ENCODE data around the gene ARRDC1.

The ARRDC1 gene

DNA sequence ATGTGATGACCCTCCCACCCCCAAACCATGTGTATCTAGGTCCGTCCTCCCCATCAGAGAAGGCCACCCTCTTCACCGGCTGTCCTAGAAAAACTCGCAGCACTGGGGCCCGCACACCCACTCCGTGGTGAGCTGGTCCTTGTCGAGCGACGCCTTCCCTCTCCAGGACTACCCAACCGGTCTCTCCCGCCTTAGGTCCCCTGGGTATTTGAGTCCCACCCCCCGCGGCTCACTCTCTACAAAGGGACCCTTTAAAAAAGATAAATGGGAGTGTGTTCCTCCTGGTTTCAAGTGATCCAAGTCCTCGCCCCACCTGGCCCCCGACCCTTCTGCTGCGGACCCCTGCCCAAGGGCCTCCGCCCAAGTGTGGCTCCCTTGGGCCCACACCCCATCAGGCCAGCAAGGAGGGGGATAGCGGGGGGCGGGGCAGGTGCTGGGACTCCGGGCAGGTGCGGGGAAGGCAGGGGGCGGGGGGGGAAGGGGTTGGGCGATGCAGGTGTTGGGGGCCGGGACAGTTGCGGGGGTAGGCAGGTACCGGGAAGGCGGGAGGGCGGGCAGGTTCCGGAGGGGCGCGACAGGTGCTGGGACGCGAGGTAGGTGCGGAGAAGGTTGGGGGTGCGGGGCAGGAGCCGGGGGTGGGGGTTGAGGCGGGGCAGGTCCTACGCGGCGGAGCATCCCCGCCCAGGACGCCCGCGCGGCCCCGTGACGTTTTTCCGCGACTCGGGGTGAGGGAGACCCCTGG lies 970 bp upstream of the ARRDC1 start:
- TF ChIP-seq, protein P1, sequence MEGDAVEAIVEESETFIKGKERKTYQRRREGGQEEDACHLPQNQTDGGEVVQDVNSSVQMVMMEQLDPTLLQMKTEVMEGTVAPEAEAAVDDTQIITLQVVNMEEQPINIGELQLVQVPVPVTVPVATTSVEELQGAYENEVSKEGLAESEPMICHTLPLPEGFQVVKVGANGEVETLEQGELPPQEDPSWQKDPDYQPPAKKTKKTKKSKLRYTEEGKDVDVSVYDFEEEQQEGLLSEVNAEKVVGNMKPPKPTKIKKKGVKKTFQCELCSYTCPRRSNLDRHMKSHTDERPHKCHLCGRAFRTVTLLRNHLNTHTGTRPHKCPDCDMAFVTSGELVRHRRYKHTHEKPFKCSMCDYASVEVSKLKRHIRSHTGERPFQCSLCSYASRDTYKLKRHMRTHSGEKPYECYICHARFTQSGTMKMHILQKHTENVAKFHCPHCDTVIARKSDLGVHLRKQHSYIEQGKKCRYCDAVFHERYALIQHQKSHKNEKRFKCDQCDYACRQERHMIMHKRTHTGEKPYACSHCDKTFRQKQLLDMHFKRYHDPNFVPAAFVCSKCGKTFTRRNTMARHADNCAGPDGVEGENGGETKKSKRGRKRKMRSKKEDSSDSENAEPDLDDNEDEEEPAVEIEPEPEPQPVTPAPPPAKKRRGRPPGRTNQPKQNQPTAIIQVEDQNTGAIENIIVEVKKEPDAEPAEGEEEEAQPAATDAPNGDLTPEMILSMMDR (conservative IDR thresholded peaks at IDR 0.05; ENCODE audit: low read depth, low read length): no peak
- no peak for DNase-seq (ENCODE audit: low read depth)
- peak overlapping the region; percentile 65 for H3K4me3 ChIP-seq (ENCODE audit: low read depth, low read length)

DNA sequence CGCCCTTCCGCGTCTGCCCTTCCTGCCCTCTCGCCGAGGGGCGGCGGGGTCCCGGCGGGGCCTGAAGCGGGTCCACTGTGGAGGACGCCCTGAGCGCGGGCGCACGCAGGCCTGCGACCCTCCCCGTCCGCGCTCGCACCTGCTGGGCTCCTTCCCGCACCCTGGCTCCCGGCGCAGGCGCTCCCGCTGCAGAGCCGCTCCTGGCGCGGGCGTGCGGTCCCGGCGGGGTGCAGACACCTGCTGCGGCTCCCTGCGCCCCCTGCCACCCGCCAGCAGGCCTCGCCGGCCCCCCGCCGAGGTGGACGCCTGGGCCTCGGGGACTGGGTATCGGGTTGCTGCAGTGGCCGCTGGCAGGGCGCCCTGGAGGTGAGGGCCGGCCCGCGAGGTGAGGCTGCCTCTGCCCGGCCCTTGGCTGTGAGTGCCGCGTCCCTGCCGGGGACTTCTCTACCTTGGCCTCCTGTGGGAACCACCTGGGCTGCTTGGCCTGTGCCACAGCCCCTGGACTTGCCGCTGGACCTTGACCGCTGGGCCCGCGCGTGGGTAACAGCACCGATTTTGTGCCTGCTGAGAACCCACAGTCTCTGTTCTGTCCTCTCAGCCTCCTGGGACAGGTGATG lies 627 bp downstream of the ARRDC1 start:
- TF ChIP-seq, protein P1 (conservative IDR thresholded peaks at IDR 0.05; ENCODE audit: low read depth, low read length): no peak
- peak overlapping the region; percentile 66 for H3K4me3 ChIP-seq (ENCODE audit: low read depth, low read length)
- DNase-seq (ENCODE audit: low read depth): no peak

DNA sequence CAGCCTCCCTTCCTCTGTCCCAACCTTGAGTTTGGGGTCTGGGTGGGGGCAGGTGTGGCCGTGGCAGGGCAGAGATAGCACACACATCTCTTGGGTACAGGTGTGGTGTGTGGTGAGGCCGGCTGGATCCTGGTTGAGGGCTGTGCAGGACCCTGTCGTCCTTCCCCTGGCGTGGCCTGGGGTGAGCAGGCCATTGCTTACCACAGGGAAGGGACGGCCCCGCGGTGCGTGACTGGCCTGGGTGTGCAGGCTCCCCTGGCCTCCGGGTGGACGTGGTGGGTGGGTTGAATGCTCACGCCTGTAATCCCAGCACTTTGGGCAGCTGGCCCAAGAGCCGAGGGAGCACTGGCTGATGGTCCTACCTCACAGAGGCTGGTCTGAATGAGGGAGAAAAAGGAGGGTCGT lies 1.2 kb downstream of the ARRDC1 start:
- no peak for DNase-seq (ENCODE audit: low read depth)
- TF ChIP-seq, protein P1 (conservative IDR thresholded peaks at IDR 0.05; ENCODE audit: low read depth, low read length): no peak
- no peak overlapping the region for H3K4me3 ChIP-seq (ENCODE audit: low read depth, low read length)

DNA sequence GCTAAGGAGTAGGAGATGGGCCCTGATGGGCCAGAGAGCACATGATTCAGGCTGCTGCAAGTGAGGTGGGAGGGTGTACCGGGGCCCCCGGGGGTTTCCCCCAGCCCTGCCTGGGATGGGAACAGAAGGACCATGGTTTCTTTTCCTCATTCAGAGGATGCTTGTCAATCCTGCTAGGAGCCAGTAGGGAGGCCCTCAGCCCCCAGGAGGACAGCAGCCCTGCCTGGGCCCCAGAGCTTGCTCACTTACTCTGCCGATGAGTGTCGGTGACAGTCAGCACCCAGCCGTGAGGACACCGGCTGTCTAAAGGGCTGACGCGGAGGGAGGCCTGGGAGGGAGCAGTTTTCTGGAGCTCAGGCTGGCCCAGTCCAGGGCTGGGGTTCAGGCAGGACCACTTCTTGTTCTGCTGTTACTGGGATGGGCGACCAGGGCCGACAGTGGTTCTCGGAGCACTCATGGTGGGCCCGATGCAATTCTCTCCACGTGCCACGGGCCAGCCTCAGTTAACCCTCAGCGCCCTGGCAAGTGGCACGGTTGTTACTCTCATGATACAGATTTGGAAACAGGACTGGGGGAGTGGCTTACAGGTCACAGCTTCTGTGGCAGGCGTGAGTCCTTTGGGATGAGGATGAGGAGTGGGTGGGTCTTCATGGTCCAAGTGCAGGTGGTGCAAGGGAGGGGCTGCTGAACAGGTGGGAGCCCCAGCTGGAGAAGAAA lies 1.8 kb downstream of the ARRDC1 start:
- H3K4me3 ChIP-seq (ENCODE audit: low read depth, low read length): no peak overlapping the region
- no peak for DNase-seq (ENCODE audit: low read depth)
- TF ChIP-seq, protein P1 (conservative IDR thresholded peaks at IDR 0.05; ENCODE audit: low read depth, low read length): no peak

DNA sequence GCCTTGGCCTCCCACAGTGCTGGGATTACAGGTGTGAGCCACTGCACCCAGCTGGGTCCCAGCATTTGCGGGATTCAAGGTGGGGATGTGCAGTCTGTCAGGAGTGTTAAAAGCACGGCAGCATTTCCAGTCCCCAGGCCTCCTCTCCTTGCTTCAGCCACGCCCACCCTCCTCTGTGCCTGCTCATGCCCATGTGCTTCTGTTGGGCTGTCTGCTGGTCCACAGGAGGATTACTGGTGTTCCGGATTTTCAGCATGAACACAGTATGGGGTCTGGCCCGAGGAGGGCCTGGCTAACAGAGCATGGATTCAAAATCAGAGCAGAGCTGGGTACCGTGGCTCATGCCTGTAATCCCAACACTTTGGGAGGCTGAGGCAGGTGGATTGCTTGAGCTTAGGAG lies 5.5 kb downstream of the ARRDC1 start:
- no peak overlapping the region for H3K4me3 ChIP-seq (ENCODE audit: low read depth, low read length)
- TF ChIP-seq, protein P1 (conservative IDR thresholded peaks at IDR 0.05; ENCODE audit: low read depth, low read length): no peak
- DNase-seq (ENCODE audit: low read depth): no peak

DNA sequence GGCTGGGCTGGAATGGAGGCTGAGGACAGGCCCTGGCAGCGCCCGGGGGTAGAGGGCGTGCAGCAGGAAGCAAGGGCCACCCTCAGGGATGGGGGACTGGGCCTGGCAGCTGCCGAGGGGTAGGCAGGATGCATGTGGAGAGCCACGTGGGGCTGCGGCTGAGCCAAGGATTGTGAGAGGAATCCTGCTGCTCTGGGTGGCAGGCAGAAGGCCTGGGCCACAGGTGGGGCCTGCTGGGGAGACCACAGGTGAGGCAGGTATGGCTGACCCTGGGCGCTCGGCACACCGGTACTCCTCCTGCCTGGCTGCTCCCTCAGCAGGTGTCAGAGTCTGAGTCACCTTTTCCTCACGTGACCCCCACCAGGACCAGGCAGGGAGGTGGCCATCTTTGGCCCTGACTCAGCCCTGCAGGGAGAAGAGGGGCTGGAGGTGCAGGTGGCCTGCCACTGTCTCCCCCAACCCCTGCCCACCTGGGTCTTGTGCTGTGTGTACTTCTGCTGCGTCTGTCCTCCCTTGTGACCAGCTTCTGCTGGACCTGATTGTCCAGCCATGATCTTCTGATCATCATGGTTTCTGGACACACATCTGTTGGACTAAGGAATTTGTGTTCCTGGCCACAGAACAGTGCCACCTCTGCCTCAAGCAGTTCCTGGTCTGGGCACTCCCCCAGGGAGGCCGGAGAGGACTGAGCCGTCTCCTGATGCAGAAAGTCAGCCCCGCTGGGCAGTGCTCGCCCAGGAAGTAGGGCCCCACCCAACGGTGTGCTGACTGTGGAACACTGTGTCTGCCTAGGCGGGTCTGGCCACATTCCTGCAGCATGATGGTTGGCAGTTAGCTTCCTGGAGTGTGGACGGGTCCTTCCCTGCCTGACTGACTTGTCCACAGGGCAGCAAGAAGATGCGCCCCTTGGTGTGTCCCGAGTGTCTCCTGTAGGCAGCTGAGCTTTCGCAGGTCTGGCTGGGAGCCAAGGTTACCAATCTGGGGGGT lies 6.4 kb downstream of the ARRDC1 start:
- peak; percentile 80 for DNase-seq (ENCODE audit: low read depth)

More for the DNA sequence above, 6.4 kb downstream of the ARRDC1 start:
- TF ChIP-seq, protein P1 (conservative IDR thresholded peaks at IDR 0.05; ENCODE audit: low read depth, low read length): no peak
- no peak overlapping the region for H3K4me3 ChIP-seq (ENCODE audit: low read depth, low read length)
